Pulmonary artery endothelial cell (primary cell): Measurements from ENCODE around the gene MAPK10. TPM values are rescaled to one million over a fixed set of nuclear protein-coding genes. Genes with fewer than 3 reads are reported as not detected.
"Not testable (repeated sequence)": the region's sequence is repeated elsewhere in the genome, so short reads cannot be mapped to it uniquely, and the experiment has no call there.

Experiments
- DNase-seq: peaks from one replicate; pipeline ENCODE4 v3.0.0-alpha.2; 2011; ENCODE audit warnings: low read depth, low spot score
- total RNA-seq: library from RNA; depleted of rRNA; stranded (reverse); fragments of >200 nt; gene quantifications from 2 replicates; pipeline ENCODE4 v1.2.3, GENCODE V29; 2014

Gene MAPK10
- total RNA-seq, 1 donor from 2014 or later, result 0.20 TPM

DNA sequence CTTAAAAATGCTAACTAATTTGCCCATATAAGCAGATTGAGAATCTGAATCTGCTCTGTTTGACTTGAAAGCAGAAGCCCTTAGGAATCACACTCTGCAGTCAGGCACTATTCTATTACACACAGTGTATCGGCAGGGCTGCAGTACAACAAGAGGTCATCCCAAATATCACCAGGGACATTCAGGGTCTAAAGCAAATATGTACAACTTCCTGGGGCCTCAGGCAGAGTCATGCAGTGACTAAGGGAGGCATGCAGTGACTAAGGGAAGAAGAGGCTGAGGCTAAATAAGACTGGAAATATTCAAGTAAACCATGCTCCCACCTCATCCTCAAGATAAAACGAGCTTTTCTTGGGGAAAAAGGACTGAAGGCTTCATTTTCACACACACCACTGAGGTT, 20.9 kb downstream of the MAPK10 start:
- DNase-seq, result no peak

DNA sequence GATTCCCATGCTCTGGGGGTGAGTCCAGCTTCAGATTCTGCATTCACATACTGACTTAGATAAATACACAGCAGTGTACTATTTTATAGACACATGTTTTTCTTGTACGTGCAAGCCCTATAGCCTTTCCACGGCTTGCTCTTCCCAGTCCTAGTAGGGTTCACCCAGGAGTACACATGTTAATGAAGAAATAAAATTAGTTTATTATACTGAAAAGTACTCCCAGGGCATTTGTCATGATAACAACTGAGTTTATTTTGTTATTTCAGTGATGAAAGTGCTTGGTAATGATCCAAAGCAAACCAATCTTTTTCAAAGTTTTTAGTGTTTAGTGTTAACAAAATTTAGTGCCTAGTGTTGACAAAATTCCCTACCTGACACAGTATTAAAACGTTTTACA, 21.3 kb downstream of the MAPK10 start:
- DNase-seq, result no peak

DNA sequence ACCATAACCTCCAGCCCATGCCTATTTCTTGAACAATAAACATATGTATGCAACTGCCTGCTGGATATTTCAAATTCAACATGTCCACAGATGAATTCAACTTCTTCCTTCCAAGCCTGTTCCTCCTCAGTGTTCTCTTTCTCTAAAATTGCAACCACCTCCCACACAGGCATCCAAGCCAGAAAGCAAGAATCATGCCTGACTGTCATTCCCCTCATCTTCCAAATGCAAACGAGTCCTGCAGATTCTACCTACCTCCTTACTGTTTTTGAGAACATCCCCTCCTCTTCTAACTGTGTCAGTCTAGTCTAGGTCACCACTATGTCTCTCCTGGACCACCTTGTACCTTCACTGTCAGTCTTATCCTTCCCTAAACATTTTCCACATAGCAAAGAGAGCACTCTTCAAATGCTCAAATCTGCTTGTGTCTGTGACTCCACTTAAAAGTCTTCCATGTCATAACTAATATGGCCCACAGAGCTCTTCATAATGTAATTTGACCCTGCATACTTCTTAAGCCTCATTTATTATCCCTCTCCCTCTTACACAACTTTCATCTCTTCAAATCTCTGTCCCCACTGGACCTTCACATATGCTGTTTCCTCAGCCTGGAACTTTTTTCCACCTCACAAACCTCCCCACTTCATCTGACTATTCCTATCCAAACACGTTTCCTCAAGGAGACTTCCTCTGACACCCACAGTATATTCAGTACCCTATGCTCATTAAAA, 25.7 kb downstream of the MAPK10 start:
- DNase-seq, result no peak

DNA sequence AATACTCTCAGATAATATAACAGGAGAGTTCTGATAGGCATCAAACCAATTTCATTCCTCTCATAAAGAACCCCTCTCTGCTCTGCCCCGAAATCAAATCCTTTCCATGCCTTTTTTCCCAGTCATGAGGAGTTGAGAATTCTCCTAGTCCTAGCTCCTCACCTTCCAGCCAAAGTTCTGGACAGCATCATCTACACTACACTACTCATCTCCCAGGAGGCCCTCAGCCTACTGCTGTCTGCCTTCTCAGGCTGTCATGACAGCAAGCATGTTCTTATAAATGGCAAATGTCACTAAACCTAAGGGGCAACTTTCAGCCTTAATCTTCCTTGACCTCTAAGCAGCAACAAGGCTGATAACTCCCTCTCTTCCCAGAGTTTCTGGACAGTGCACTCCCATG, 26.6 kb downstream of the MAPK10 start:
- no peak for DNase-seq

DNA sequence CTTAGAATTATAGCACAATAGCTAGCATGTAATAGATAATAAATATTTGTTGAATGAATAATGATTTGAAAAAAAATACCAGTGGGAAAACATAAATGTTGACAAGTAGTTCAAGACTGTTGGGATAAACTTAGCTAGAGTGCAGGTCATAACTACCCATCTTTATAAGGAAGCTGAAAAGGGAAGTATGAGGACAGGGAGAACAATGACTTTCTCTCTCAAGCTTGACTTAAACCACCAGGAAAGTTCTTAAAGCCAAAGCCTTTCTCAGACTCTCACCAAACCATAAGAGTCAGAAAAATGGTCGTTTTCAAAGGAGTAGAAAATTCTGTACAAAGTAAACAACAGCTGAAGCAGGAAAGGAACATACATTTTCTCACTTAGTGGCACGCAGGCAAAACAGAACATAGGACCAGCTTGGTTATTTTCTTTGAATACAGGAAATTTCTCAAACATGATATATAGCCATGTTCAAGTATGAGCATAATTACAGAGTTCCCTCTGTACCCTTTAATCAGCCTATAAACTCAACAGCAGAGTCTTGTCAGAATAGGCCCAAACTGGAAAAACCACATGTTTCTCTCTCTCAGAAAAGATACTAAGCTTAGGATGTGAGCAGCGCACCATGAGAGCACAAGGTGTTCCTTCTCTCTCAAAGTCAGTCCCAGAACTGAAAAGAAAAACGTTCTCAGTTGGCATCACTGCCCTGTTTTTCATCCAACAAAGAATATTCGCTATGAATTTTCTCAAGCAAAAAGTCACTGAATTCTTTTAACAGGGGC, 28.7 kb downstream of the MAPK10 start:
- DNase-seq, result no peak

DNA sequence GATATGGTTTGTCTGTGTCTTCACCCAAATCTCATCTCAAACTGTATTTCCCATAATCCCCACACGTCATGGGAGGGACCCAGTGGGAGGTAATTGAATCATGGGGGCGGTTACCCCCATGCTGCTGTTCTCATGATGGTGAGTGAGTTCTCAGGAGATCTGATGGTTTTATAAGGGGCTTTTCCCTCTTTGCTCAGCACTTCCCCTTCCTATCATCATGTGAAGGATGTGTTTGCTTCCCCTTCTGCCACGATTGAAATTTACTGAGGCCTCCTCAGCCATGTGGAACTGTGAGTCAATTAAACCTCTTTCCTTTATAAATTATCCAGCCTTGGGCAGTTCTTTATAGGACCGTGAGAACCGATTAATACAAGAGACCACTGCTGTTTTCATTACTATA, 29.4 kb downstream of the MAPK10 start:
- DNase-seq, result not testable (repeated sequence)

DNA sequence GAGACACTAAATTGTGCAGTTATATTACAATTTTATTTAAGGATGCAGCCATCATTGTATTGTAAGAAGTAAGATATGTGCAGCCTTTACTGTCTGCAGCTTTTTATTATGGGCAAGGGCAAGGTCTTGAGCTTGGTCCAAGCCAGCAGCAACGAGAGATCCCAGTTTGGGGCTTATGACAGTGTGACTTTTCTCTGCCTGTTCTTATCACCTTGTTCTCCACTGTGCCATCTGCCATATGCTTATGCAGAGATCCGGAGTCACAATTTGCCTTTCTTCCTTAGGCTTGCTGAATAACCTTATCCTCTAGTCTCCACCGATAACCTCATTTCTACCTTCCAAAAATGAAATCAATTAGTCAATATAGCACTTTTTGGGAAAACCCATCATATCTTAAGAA, 30.4 kb downstream of the MAPK10 start:
- no peak for DNase-seq

DNA sequence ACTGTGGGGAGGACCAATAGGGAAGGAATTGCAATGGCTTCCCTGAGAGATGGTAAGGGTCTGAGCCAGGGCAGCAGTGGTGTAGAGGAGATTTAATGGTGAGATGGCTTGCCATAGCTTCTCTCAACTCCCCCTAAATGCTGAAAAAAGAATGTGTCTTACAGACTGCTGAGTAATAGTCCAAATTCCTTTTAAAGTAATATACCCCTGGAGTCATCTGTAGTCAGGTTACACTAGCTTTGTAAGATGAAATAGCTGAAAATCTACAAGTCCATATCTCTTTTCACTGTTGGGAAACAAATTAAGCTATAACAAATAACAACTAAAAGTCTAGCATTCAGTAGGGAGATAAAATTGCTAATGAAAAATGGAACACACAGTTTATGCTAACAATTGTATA, 33.5 kb downstream of the MAPK10 start:
- DNase-seq, result no peak

DNA sequence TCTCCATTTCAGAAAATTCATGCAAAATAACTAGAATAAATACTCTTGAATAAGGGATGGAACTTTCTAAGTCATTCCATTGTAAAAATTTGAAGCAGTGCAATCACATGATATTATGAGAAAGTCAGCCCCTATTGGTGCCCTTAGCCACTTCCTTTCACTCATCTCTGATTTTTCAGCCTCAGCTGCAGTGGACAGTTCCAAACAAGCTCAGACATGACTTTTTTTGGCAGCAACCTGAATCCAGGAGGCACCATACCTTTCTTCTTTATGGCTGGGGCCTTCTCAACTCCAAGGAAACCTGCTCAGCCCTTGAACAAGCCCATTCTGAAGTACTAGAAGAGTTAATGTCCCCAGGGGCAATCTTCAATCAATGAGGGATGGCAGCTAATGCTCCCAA, 40.5 kb downstream of the MAPK10 start:
- DNase-seq, result no peak

DNA sequence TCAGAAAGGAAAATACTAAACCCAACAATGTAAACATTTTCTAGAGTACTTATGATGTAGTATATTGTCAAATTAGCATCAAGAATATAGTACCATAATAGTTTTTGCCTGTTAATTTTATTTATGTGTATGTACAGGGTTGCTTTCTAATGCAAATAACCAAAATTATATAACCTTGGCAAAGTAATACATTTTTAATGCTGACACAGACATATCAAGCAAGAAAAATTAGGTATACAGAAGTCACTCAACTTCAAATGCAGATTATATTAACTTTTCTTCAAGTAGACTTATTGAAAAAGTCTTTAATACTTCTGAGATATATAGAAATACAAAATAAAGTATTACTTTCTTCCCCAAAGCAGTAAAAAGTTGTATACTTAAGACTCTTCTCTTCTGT, 44.3 kb downstream of the MAPK10 start:
- DNase-seq, result no peak

DNA sequence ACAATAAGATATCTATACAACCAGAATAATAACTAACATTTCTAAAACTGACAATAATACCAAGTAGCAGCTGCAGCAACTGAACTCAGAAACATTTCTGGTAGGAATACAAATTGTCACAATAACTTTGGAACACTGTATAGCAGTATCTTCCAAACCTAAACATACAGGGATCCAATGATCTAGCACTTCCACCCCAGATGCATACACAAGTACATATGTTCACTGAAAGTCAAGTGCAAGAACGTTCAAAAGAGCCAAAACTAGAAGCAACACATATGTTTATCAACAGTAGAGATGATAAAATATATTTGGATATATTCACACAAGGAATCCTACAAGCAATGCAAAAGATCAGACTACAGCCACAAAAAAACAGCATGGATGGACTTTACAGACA, 46.2 kb downstream of the MAPK10 start:
- DNase-seq, result no peak

DNA sequence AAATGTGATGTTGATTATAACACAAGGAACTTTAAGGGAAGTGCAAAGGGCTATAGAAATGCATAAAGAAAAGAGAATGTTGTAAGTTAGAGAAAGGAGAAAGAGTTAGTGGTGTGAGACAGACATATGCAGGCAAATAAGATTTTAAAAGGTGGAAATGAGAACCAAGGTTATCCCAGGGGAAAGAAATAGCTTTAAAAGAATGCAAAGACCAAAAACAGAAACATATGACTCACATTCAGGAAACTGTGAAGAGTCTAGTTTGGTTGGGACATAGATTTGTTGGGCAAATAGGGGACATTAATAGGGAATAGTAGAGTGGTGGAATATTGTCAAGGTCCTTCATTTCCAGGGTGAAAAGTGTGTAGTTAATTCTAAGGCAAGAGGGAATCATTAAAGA, 52.4 kb downstream of the MAPK10 start:
- DNase-seq, result no peak

DNA sequence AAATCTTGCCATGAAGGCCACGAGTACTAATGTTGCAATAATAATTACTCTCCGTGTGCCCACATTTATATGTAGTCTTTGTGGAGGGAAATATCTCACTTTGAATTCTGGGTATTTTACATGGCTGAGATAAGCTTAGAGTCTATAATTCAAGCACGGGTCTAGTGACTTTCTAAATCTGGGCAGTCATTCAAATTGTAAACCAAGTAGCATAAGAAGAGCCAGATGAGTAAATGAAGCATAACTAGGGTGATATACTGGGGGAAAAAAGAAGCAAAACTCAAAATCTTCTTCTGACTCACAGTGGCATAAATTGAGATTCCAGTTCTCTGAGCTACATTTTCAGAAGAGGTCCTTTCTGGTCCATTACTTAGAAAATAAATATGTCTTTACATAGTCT, 53.0 kb downstream of the MAPK10 start:
- no peak for DNase-seq

DNA sequence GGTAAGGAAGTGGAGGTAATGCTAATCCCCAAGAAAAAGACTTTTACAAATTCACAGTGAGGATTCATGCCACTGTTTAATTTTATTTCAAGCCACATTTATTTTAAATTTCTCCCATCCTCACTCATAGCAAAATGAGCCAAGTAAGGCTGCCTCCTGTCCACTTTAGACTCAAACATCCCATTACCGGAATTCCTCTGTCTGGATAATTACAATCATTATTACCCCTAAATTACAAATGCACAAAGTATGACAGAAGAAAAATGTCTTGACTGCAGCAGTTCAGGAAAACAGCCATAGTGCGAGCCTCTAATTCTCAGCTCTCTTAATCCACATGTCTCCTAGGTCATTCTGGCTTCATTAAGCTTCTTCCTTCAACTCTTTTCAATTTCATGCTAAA, 57.0 kb downstream of the MAPK10 start:
- DNase-seq, result no peak

DNA sequence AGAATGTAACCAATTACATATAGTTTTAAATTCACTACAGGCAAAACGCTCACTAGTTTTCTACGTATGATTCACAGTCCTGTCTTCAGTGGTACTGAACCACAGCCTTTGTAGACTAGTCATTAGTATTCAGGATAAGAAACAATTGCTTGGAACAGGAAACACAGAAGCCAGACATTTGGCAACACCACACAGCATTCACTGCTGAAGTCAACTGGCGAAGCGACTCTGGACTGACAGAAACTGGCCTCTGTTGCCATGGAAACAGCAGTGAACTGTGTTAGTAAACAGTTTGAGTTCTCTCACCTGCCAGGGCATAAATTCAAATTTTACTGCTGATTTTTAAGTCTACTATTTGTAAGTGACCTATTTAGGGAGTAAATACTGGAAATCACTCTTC, 57.6 kb downstream of the MAPK10 start:
- DNase-seq, result peak; percentile 78

DNA sequence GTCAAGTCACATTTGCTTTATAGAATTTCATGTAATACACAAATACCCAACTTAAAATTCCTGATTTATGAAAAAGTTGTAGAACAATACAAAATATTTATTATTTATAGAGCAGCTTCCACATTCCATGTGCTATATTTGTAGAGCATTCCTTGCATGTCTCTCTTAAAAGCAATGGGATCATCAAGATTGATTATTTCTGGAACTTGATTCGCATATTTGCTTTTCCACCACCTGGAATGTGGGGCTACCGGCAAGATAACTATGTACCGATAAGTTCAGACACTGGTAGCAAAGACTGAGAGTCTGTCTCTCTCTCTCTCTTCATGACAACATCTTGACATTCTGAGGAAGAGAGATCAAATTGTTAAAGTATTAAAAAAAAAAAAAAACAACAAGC, 59.3 kb downstream of the MAPK10 start:
- no peak for DNase-seq

DNA sequence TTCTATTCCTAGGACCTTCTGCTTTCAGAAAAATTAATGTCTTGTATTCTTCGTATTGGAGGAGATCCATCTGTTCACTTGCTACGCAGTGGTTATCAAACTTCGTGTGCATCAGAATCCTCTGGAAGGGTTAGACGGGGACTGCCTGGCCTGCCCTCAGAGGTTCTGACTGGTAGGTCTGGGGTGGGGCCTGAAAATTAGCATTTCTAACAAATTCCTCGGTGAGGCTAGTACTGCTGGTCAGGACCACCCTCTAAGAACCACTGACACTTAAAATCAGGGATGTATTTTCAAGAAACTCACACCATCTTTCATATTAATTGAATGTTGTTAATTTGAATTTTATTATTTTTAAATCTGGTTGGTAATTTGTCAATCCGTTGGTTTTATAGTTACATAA, 63.0 kb downstream of the MAPK10 start:
- DNase-seq, result no peak

DNA sequence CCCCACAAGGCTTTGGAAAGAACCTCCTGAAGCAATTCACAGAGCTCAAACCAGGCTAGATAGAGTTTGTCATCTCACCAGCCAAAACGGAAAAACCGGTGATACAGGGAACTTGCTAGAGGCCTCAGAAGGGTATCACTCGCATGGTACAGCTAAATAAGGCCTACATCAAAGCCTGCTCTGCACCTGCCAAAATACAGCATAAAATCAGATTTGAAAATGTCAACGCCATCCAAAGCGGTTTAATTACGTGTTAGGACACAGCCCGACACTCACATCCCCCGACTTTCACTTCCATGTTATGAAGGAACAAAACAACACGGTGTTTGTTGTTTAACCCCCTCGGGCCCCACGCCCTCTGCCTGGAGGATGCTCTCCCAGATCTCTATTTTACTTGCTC, 65.0 kb downstream of the MAPK10 start:
- DNase-seq, result no peak

DNA sequence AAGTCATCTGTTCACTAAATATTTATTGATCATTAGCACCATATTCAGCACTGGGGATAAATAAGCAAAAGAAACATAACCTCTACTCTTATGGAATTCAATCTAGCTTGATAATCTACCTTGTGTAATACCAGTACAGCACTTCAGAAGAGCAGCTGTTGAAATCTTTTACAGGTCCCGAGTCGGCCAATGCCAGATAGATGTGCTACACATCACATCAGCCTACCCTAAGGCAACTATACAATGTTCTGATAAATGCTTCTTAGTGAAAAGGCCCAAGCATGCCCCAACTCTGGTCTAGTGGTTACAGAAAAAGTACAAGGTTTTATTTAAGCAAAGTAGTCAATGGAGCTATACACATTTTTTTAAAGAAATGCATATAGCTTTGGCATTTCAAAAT, 68.7 kb downstream of the MAPK10 start:
- DNase-seq, result no peak

DNA sequence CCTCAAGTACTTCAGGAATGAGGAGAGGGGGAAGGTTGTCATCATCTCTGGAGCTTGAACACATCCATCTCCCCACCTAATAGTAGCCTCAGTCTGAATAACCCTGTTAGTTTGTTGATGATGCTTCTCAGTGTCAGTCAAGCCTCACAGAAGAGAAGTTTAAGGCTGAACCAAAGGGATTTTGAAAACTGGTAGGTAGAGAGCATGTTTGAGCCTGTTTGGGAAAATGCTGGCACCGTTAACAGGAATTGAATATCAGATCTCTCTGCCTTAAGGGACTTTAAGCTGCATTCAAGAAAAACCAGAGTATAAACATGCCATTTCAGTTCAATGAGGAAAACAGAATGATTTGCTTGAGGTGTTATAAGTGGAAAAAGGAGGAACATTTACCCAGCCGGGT, 73.1 kb downstream of the MAPK10 start:
- DNase-seq, result no peak

DNA sequence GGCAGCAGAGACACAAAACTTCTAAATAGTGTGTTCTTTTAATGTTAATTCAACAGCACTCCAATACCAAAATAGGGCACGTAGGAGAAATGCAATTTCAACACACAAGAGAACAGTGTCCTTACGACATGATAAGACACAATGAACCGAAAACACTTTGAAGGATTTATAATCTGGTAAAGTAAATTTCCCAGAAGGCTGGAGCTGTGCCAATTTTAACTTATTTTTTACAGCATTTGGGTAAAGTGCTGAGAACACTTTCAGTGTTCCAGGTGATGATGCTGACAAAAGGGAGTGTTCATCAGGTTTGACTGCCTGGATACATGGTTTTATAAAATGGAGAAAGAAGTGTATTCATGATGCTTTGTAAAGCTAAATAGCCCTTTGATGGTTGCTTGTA, 76.5 kb downstream of the MAPK10 start:
- no peak for DNase-seq

DNA sequence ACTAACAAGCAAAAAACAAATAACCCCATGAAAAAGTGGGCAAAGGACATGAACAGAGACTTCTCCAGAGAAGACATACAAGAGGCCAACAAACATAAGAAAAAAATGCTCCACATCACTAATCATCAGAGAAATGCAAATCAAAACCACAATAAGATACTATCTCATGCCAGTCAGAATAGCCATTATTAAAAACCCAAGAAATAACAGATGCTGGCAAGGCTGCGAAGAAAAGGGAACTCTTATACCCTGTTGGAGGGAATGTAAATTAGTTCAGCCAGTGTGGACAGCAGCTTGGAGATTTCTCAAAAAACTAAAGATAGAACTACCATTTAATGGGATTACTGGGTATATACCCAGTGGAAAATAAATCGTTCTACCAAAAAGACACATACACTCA, 79.6 kb downstream of the MAPK10 start:
- no peak for DNase-seq

DNA sequence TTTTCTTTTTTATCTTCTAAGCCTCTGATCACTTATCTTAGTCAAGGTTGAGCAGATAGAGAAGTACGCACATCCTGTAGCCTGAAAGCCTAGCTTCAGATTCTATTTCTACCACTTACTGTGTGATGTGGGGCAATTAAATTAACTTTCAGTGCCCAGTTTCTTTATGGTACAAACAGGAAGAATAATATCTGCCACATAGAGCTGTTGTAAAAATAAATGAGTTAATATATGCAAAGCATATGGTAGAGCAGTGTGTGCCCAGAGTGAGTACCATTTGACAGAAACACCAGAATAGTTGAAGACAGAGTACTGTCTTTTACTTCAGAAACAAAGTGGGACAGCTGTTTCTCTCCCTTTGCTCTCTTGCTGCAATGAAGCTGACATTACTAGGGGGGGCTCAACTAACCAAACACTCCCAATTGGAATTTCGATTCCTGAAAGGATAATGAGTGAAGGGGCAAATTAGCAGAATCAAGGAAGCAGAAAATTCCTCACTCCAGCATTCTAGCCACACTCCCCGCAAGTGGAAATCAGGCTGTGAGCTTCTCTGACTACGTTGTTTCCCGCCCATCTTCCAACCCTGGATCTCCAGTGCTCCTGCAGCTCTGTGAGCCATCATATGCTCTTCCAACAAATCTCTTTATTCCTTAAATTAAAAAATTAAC, 80.4 kb downstream of the MAPK10 start:
- DNase-seq, result no peak
